KOPT-K1 (cell line): ENCODE results near the gene LHPP.

Source experiments
- H3K27ac ChIP-seq: fragments of 200-600 bp; sonication (generic); 2 replicates; pipeline ENCODE4 v1.5.1; 2016; ENCODE audit warnings: antibody characterized with exemption, mild to moderate bottlenecking, low read depth, low read length; ENCODE audit not compliant: poor library complexity, severe bottlenecking
- H3K36me3 ChIP-seq: fragments of 200-600 bp; sonication (generic); 2 replicates; pipeline ENCODE4 v1.5.1; 2017; ENCODE audit warnings: antibody characterized with exemption, mild to moderate bottlenecking, low read length, moderate library complexity; ENCODE audit not compliant: insufficient read depth
- H3K9me3 ChIP-seq: fragments of 200-600 bp; sonication (generic); 2 replicates; pipeline ENCODE4 v1.5.1; 2017; ENCODE audit warnings: antibody characterized with exemption, low read length, mild to moderate bottlenecking; ENCODE audit not compliant: insufficient read depth, poor library complexity, severe bottlenecking

LHPP gene

GRCh38 chr10:124512600-124512999 lies 51.0 kb downstream of the LHPP start:
- no peak overlapping the region for H3K27ac ChIP-seq
- H3K9me3 ChIP-seq, result no peaks in the 10 kb centered on the region
- no peaks in the 10 kb centered on the region for H3K36me3 ChIP-seq

DNA sequence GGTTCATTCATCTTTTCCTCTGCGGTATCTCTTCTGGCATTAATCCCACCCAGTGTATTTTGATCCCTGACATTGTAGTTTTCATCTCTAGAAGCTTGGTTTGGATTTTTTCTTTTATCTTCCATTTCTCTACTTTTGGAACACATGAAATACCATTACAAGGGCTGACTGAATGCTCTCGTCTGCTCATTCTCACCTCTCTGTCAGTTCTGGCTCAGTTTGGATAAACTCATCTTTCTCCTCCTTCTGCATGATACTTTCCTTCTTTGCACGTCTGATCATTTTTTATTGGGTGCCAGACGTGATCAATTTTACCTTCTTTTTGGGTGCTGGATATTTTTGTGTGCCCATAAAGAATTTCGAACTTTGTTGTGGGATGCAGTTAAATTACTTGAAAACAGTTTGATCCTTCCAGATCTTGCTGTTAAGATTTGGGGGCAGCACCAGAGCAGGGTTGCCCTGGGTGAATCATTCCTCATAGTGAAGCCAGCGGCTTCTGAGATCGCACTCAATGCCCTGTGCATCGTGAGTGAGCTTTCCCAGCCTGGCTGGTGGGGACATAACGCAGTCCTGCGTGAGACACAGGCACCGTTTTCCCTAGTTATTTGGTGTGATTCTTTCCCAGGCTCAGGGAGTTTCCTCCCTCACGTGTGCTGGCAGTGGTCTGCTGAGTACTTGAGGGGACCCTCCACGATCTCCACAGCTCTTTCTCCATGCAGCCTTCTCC lies 53.8 kb downstream of the LHPP start:
- no peak overlapping the region for H3K27ac ChIP-seq
- no peaks in the 10 kb centered on the region for H3K36me3 ChIP-seq
- H3K9me3 ChIP-seq, result no peaks in the 10 kb centered on the region

DNA sequence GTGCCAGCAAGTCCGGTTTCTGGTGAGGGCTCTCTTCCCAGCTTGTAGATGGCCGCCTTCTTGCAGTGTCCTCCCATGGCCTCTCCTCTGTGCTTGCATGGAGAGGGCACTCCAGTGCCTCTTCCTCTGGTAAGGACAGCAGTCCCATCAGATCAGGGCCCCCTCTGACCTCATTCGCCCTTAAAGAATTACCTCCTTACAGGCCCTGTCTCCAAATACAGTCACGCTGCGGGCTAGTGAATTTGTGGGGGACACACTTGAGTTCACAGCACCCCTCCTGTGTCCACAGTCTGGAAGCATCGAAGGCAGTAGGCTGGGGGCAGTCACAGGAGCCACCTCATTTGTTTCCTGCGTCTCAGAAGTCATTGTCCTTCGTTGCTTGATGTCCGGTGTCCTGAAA lies 54.6 kb downstream of the LHPP start:
- Histone ChIP-seq H3K27ac (no peak overlapping the region), H3K36me3 (no peaks in the 10 kb centered on the region), H3K9me3 (no peaks in the 10 kb centered on the region)

DNA sequence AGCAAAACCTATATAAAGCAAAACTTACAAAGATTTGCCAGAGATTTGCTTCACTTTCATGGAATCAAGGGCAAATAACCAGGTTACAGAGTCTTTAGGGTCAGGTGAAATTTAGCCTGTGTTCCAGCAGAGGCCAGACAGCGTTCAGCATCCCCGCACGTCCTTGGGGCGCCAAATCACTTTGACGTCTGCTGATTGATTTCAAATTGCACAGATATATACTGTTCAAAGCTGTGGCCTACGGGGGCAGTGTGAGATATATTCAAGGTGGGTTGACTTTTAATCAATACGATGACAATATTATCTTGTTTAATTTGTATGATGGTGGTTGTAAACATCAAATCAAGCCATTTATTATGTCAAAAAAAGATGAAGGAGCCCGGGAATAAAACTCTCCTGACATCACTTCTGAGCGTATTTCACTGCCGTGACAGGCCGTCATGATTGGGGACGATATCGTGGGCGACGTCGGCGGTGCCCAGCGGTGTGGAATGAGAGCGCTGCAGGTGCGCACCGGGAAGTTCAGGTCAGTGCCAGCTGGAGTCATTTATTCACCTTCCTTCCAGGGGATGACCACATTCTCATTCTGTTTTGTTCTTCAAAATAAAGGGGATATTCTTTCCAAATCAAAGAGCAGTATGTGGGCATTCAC lies 55.2 kb downstream of the LHPP start:
- Histone ChIP-seq H3K9me3 (no peaks in the 10 kb centered on the region), H3K27ac (no peak overlapping the region), H3K36me3 (no peaks in the 10 kb centered on the region)

GRCh38 chr10:124517461-124517860 lies 55.8 kb downstream of the LHPP start:
- H3K36me3 ChIP-seq, result no peaks in the 10 kb centered on the region
- no peaks in the 10 kb centered on the region for H3K9me3 ChIP-seq
- no peak overlapping the region for H3K27ac ChIP-seq

GRCh38 chr10:124517931-124518330 lies 56.3 kb downstream of the LHPP start:
- no peaks in the 10 kb centered on the region for H3K9me3 ChIP-seq

DNA sequence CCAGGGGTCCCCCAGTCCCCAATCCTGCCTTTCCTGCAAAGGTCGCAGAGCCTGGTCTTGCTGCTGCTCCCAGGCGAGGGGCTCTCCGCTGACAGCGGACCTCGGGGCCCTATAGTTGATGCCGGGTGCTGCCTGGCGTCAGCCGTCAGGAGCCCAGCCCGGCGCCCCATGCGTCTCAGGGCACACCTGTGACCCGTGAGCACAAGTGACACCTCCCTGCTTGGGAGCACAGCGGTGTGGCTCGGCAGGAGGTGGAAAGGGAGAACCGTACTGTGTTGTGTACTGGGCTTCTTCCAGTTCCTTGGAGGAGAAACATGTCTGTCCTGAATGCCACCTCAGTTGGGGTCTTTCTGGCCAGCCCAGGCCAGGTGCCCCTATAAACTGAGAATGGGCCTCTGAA lies 56.7 kb downstream of the LHPP start:
- Histone ChIP-seq H3K27ac (no peak overlapping the region), H3K9me3 (no peaks in the 10 kb centered on the region), H3K36me3 (no peaks in the 10 kb centered on the region)

More at GRCh38 chr10:124517931-124518330, 56.3 kb downstream of the LHPP start:
- Histone ChIP-seq H3K27ac (no peak overlapping the region), H3K36me3 (no peaks in the 10 kb centered on the region)

DNA sequence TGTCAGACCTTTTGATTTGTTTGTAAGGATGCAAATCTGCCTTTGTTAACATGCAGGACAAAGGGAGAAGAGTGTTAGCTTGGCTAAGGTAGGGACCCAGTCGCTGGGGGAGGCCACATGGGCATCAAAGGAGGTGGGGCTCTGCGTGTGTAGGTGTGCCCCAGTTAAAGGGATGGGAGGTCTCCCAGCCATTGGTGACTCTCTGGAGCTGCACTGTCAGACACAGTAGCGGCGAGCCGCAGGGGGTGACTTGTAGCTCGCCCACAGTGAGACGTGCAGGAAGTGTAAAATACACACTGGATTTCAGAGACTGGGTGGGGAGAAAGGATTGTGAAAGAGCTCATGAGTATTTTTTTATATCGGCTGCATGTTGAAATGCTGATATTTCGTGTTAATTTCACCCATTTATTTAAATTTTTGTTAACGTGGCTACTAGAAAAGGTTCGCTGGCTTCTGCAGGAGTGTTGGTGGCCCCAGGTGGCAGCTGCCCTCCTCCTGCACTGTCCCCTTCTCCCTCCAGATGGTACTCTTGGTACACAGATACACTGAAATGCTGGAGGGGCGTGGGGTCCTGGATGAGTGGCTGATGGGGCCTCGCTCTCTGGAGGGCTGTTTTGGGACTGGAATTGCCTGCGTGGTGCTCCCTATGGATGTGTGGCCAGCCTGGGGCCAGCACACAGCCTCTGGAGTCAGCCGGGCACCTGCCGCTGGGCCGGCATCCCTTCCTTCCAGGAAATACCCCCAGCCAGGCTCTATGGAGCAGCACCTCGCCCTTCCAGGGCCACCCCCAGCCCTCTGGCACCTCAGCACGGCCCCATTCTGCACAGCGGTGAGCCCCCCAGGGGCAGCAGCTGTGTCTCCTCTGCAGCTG lies 59.2 kb downstream of the LHPP start:
- Histone ChIP-seq H3K27ac (no peak overlapping the region), H3K9me3 (no peaks in the 10 kb centered on the region), H3K36me3 (no peaks in the 10 kb centered on the region)

DNA sequence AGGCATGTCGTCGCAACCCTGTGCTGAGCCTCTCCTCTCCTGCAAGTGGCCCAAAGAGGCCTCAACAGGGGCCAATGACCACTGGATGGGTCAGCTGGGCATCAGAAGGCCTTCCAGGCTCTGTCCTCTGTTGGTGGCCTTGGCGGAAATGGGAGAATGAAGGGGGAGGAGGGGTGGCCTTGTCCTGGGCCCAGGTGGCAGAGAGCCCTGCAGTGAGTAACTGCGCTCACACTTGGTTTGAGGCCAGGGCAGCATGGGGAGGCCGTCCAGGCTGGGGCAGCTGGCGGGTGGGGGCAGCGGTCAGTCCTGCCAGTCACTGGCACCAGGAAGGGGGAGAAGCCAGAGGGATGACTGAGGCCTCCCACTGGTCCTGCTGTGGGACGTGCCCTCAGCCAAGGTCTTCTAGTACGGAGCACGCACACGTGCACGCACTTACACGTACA lies 59.8 kb downstream of the LHPP start:
- H3K27ac ChIP-seq, result no peak overlapping the region
- no peaks in the 10 kb centered on the region for H3K36me3 ChIP-seq
- no peaks in the 10 kb centered on the region for H3K9me3 ChIP-seq

- Histone ChIP-seq H3K9me3 (no peaks in the 10 kb centered on the region), H3K36me3 (no peaks in the 10 kb centered on the region)
Measured at GRCh38 chr10:124522131-124522932, 60.7 kb downstream of the LHPP start.

DNA sequence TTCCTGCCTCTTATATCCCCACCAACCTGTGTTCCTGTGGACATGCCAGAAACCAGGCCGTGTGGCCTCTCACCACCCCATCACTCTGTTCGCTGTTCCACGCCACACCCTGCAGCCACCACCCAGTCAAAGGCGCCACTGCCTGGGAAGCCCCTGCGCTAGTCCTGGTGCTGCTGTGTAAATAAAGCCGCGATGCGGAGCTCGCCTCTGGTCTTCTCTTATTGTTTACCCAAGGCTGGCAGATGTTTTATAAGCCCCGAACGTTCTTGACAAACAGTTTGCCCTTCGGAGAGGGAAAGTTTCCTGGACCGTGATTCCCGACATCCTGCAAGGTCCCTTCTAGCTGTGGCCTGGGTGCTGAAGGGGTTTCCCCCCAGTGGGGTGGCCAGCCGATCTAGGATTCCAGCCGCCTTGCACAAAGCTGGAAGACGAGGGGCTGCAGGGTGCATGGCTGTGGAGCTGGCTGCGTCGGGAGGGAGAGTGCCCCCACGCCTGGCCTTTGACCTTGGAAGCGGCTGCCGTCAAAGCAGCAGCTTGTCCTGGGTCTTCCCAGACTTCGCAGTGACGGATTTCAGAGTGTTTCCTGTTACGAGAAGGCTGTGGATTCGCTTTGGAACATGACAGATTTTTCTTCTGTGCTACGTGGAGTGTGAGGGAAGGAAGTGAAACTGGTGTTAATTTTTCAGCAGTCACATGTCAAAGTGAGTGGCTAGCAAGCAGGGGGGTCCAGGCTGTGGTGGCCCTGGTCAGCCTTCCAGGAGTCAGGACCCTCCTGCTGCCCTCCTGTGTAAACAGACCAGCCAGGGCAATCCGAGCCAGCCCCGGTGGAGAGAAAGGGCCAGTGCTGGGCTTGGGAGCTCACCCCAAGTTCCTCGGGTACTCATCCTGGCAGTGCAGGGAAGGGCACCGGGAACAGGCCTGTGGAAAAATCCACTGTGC lies 61.6 kb downstream of the LHPP start:
- Histone ChIP-seq H3K9me3 (no peaks in the 10 kb centered on the region), H3K27ac (no peak overlapping the region), H3K36me3 (no peaks in the 10 kb centered on the region)

More at GRCh38 chr10:124522131-124522932, 60.7 kb downstream of the LHPP start:
- no peak overlapping the region for H3K27ac ChIP-seq

- no peaks in the 10 kb centered on the region for H3K36me3 ChIP-seq
- H3K27ac ChIP-seq, result no peak overlapping the region
- no peaks in the 10 kb centered on the region for H3K9me3 ChIP-seq
Measured at GRCh38 chr10:124523901-124524300, 62.3 kb downstream of the LHPP start.

GRCh38 chr10:124524991-124525653 lies 63.5 kb downstream of the LHPP start:
- H3K27ac ChIP-seq, result no peak overlapping the region
- no peaks in the 10 kb centered on the region for H3K9me3 ChIP-seq
- H3K36me3 ChIP-seq, result no peaks in the 10 kb centered on the region
